SU-DHL-6 (cell line): ENCODE measurements around the gene OR1J1.
A peak's percentile ranks its signal among the peaks of the same experiment; 100 is the strongest.

ENCODE experiments used
- H2AFZ ChIP-seq: fragments of 200-600 bp; sonication (generic); 2 replicates; pipeline ENCODE4 v1.6.1; 2014; ENCODE audit warnings: low read depth, mild to moderate bottlenecking, moderate library complexity, mixed read lengths, antibody characterized with exemption, low read length; ENCODE audit not compliant: severe bottlenecking
- H3F3A ChIP-seq: fragments of 200-600 bp; shearing (Covaris generic); 2 replicates; pipeline ENCODE4 v1.6.0; 2016; ENCODE audit warnings: antibody characterized with exemption, mild to moderate bottlenecking; ENCODE audit not compliant: insufficient read depth
- H3K27ac ChIP-seq: fragments of 200-600 bp; sonication (generic); 2 replicates; pipeline ENCODE4 v1.5.1; 2016; ENCODE audit warnings: low read depth, mild to moderate bottlenecking, low read length, moderate library complexity, mixed read lengths
- H3K27me3 ChIP-seq: fragments of 200-600 bp; sonication (generic), shearing (Covaris generic); 2 replicates; pipeline ENCODE4 v1.6.0; 2014; ENCODE audit warnings: mild to moderate bottlenecking, low read length
- H3K36me3 ChIP-seq: fragments of 200-600 bp; sonication (generic); 2 replicates; pipeline ENCODE4 v1.6.1; 2014; ENCODE audit warnings: mild to moderate bottlenecking, low read length, mixed read lengths
- H3K4me2 ChIP-seq: fragments of 300-600, 200-600 bp; shearing (Covaris generic), sonication (generic); 2 replicates; pipeline ENCODE4 v1.6.0; 2014; ENCODE audit warnings: low read length, low read depth, mild to moderate bottlenecking; ENCODE audit not compliant: poor library complexity, severe bottlenecking
- H3K4me3 ChIP-seq: fragments of 200-600 bp; sonication (generic); 2 replicates; pipeline ENCODE4 v1.5.1; 2014; ENCODE audit warnings: antibody characterized with exemption, low read length, mild to moderate bottlenecking, mixed read lengths; ENCODE audit not compliant: insufficient read depth, poor library complexity, severe bottlenecking
- H3K79me2 ChIP-seq: fragments of 200-600 bp; sonication (generic); 2 replicates; pipeline ENCODE4 v1.6.1; 2014; ENCODE audit warnings: mild to moderate bottlenecking, low read length, moderate library complexity; ENCODE audit not compliant: insufficient read depth
- H3K9ac ChIP-seq: fragments of 200-600 bp; sonication (generic); 2 replicates; pipeline ENCODE4 v1.7.0; 2014; ENCODE audit warnings: mild to moderate bottlenecking, low read length
- H3K9me2 ChIP-seq: fragments of 200-600 bp; sonication (generic); replicated peaks from 2 replicates; pipeline ENCODE4 v1.6.1; 2014; ENCODE audit warnings: low read length; ENCODE audit not compliant: insufficient read depth
- H3K9me3 ChIP-seq: fragments of 200-600 bp; sonication (generic); 2 replicates; pipeline ENCODE4 v1.6.1; 2014; ENCODE audit warnings: low read length, mixed read lengths; ENCODE audit not compliant: insufficient read depth
- H4K20me1 ChIP-seq: fragments of 200-600 bp; sonication (generic); 2 replicates; pipeline ENCODE4 v1.6.1; 2014; ENCODE audit warnings: low read depth, mild to moderate bottlenecking, antibody characterized with exemption, low read length, moderate library complexity, mixed read lengths
- EZH2phosphoT487 ChIP-seq: fragments of 200-600 bp; sonication (generic), shearing (Covaris generic); conservative IDR thresholded peaks from 2 replicates; pipeline ENCODE4 v1.6.1; 2018; ENCODE audit warnings: mild to moderate bottlenecking, antibody characterized with exemption, low read length, moderate library complexity, mixed read lengths
- TF ChIP-seq, protein P1 (sequence below): fragments of 200-600 bp; sonication (generic); IDR thresholded peaks from one replicate; pipeline ENCODE4 v1.5.1; 2017; ENCODE audit warnings: antibody characterized with exemption, mild to moderate bottlenecking, low read length, moderate library complexity; ENCODE audit not compliant: insufficient read depth, poor library complexity, severe bottlenecking

OR1J1 gene

DNA sequence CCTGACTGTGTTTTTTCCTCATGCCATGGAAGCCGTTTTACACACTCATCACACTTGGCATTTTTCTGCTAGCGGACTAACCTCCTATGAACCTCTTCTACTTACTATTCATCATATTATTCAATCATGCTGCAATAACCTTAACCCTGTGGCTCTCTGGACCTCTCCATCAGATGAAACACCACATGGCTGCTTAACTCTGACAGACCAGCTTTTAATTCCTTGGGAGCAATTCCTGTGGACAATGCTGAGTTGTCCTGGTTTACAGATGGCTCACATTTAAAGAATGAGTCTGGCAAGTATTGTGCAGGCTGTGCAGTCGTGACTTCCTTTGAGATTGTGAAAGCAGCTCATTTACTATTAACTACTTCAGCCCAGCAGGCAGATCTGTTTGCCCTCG lies 9.0 kb downstream of the OR1J1 start:
- no peaks in the 10 kb centered on the region for H3K27me3 ChIP-seq
- no peaks in the 10 kb centered on the region for H3F3A ChIP-seq
- no peak overlapping the region for H3K4me2 ChIP-seq
- no peaks in the 10 kb centered on the region for H3K9me3 ChIP-seq
- no peaks in the 10 kb centered on the region for H3K9me2 ChIP-seq
- H2AFZ ChIP-seq, result no peak overlapping the region
- H3K9ac ChIP-seq, result no peak overlapping the region
- H3K4me3 ChIP-seq, result no peak overlapping the region
- TF ChIP-seq, protein P1, sequence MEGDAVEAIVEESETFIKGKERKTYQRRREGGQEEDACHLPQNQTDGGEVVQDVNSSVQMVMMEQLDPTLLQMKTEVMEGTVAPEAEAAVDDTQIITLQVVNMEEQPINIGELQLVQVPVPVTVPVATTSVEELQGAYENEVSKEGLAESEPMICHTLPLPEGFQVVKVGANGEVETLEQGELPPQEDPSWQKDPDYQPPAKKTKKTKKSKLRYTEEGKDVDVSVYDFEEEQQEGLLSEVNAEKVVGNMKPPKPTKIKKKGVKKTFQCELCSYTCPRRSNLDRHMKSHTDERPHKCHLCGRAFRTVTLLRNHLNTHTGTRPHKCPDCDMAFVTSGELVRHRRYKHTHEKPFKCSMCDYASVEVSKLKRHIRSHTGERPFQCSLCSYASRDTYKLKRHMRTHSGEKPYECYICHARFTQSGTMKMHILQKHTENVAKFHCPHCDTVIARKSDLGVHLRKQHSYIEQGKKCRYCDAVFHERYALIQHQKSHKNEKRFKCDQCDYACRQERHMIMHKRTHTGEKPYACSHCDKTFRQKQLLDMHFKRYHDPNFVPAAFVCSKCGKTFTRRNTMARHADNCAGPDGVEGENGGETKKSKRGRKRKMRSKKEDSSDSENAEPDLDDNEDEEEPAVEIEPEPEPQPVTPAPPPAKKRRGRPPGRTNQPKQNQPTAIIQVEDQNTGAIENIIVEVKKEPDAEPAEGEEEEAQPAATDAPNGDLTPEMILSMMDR, result no peak
- TF ChIP-seq EZH2phosphoT487, result no peak
- H3K27ac ChIP-seq, result no peak overlapping the region
- H4K20me1 ChIP-seq, result no peaks in the 10 kb centered on the region
- H3K79me2 ChIP-seq, result no peaks in the 10 kb centered on the region
- no peaks in the 10 kb centered on the region for H3K36me3 ChIP-seq

DNA sequence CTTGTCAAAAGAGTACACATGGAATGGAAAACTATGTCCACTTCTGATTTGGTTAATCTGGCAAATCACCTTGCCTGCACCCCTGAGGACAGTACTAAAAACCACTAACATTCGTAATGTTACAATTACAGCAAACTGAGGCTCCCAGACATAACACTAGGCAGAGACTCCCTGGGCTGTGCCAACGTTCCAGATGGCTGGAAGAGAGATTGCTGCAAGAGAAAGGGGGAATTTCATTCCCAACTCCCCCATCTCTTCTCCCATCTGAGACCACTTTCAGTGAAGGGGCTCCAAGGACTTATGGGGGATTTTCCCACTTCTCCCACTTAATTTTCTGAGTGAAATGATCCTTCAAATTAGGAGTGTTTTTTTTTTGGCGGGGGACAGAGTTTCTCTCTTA lies 11.3 kb downstream of the OR1J1 start:
- H3K27me3 ChIP-seq, result no peaks in the 10 kb centered on the region
- H3K79me2 ChIP-seq, result no peaks in the 10 kb centered on the region
- H3K27ac ChIP-seq, result no peak overlapping the region
- H3F3A ChIP-seq, result no peaks in the 10 kb centered on the region
- no peaks in the 10 kb centered on the region for H4K20me1 ChIP-seq
- TF ChIP-seq, protein P1, result no peak
- no peak for TF ChIP-seq EZH2phosphoT487
- H3K4me2 ChIP-seq, result no peak overlapping the region
- H3K36me3 ChIP-seq, result no peaks in the 10 kb centered on the region
- no peak overlapping the region for H3K9ac ChIP-seq
- no peak overlapping the region for H2AFZ ChIP-seq
- H3K4me3 ChIP-seq, result no peak overlapping the region
- H3K9me3 ChIP-seq, result no peaks in the 10 kb centered on the region
- no peaks in the 10 kb centered on the region for H3K9me2 ChIP-seq

DNA sequence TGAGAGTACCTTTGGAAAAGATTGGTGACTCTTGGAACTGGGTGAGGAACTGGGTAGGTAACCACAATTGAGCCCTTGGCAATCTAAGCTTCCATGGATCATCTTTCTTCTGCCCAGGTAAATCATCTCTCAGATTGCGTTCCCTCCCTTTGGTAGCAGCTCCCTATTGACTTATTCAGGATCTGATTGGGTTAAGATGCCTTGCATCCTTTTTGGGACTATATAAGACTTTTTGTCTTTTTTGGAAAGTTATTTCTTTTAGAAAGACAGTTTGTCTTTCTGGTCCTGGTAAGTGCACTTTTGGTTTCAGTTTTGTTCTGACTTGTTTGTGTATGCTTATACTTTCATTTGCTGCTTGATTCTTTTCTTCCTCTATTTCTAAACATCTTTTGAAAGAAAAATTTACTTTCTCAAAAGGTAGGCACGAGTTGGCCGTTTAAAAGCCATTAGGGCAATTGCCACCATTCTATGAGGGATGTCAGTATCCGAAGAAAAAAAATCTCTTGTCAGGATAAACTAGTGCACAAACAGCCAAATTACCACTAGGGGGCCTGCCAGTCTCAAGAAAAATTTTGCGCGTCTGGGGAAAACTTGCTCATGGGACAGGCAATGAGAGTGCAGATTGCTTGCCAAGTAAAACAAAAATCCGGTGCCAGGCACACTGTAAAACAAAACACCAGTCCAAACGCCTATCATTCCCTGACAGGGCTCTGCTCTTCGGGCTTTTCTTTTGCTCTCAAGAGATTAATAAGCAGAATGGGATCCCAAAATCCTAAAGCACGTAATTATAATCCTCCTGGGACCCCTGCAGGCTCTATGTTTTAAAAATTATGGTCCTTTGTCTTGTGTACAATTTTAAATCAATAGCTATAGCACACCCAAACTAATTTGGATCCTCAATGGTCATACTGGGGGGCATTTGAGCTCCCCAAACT lies 12.8 kb downstream of the OR1J1 start:
- peak overlapping the region; percentile 50 for H3K4me2 ChIP-seq
- H3K9me2 ChIP-seq, result no peaks in the 10 kb centered on the region
- no peaks in the 10 kb centered on the region for H3K9me3 ChIP-seq
- TF ChIP-seq EZH2phosphoT487, result no peak
- TF ChIP-seq, protein P1, result peak; percentile 84
- H3K4me3 ChIP-seq, result no peak overlapping the region
- H3K9ac ChIP-seq, result peak overlapping the region; percentile 14; the same call in 1 of the 2 replicates
- H3K27me3 ChIP-seq, result no peaks in the 10 kb centered on the region
- H4K20me1 ChIP-seq, result no peaks in the 10 kb centered on the region
- H3K36me3 ChIP-seq, result no peaks in the 10 kb centered on the region
- no peaks in the 10 kb centered on the region for H3K79me2 ChIP-seq
- no peak overlapping the region for H3K27ac ChIP-seq
- peak overlapping the region; percentile 14 for H2AFZ ChIP-seq
- no peaks in the 10 kb centered on the region for H3F3A ChIP-seq
